CD4-positive, alpha-beta T cell treated with Interleukin-6 for 4 hours (primary cell): ENCODE results near the gene HDDC3.

ENCODE experiments used
- DNase-seq: peaks from one replicate; pipeline ENCODE4 v3.0.0-alpha.2; 2020; ENCODE audit warnings: mixed read lengths

Gene HDDC3, protein sequence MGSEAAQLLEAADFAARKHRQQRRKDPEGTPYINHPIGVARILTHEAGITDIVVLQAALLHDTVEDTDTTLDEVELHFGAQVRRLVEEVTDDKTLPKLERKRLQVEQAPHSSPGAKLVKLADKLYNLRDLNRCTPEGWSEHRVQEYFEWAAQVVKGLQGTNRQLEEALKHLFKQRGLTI

DNA sequence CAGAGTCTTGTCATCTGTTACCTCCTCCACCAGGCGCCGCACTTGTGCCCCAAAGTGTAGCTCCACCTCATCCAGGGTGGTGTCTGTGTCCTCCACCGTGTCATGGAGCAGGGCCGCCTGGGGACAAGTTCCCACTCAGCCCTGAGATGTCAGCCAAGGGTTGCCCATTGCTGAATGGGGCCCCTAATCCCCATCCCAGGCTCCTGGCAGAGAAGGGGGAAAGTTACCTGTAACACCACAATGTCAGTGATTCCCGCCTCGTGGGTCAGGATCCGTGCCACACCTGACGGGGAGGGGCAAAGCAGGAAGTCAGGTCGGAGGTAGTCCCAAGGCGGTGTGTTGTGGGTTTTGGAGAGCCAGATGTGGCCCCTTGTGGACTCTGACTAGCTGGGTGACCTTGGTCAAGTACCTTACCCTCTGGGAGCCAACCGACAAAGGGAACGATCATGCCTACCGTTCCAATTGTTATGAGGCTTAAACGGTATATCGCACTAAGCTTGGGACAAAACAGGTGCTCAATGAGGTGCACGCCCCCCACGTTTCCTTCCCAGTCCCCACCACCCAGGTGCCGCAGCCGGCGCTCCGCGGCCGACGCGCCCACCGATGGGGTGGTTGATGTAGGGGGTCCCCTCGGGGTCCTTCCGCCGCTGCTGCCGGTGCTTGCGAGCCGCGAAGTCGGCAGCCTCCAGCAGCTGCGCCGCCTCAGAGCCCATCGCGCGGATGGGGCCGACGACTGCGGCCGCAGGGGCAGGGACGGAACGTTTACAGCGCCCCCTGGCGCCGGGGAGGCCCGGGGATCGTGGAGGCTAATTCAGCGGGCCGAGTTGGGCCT, at the start of gene HDDC3:
HDDC3 (minus strand) TSS at position 722 of the 832 bp plus-strand sequence; CDS start at position 713, 9 bp downstream.
- peak; percentile 92 for DNase-seq

DNA sequence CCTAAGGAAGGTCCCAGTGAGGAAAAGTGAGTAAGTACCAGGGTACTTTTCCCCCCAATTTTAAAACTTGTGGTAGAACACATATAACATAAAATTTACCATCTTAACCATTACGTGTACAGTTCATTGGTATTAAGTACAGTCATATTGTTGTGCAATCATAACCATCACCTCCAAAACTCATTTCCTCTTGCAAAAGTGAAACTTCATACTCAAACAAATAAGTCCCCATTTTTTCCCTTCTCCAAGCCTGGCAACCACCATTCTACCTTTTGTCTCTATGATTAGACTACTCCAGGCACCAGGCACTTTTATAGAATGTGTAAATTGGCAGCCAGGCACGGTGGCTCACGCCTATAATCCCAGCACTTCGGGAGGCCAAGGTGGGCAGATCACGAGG, 49.8 kb upstream of the HDDC3 start:
- DNase-seq: no peak

DNA sequence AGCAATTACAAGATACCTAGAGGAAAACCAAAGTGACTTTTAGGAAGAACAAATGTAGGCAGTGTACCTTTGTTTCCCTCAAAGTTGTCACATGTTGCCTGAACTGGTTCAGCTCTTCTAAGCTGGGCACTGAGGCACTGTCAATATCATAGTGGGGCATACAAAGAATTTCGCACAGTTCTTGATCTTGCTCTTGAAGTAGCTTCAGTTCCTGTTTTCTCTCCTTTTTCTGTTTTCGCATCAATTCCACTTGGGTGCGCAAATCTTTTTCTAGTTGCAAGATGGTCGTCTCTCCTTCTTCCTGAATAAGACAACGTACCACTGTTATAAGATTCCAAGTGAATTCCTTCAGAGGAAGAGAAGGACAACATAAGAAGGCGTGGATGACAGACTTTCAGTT, 49.3 kb upstream of the HDDC3 start:
- DNase-seq: no peak

DNA sequence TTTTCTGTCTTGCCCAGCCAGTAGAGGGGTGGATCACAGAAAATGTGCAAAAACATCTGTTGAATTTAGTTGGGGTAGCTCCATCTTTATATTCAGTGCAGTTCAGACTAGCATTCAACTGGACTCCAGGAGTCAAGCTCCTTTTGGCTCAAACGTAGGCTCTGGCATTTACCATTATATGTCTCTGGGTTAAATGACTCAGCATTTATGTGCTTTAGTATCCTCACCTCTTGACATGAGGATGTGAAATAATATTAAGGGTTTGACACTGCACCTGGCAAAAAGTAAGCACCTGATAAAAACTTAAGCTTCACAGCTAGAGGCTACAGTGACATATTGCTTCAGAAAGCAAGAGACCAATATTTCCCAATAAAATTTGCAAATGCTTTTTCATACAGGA, 47.2 kb upstream of the HDDC3 start:
- no peak for DNase-seq

DNA sequence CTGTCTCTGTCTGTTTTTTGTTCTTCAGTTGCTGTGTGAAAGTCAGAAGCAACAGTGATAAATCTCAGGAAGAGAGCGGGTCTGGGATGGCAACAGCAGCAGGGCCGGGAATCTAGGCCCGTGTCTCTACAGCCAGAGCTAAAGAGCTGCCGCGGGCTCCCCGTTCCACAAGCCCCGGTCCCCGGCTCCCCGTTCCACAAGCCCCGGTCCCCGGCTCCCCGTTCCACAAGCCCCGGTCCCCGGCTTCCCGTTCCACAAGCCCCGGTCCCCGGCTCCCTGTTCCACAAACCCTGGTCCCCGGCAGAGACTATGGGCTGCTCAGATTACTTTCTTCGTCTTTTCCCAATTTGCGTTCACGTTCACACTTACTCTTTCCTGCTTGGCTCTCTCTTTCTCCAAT, 41.9 kb upstream of the HDDC3 start:
- no peak for DNase-seq

DNA sequence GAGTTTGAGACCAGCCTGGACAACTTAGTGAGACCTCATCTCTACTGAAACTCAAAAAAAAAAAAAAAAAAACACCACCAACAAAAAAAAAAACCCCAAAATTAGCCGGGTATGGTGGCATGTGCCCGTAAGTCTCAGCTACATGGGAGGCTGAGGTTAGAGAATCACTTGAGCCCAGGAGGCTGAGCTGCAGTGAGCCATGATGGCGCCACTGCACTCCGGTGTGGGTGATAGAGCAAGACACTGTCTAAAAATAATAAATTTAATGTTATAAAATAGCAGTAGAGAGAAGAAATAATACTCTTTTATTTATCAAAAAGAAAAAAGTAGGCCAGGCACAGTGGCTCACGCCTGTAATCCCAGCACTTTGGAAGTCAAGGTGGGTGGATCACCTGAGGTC, 39.8 kb upstream of the HDDC3 start:
- DNase-seq: no peak

DNA sequence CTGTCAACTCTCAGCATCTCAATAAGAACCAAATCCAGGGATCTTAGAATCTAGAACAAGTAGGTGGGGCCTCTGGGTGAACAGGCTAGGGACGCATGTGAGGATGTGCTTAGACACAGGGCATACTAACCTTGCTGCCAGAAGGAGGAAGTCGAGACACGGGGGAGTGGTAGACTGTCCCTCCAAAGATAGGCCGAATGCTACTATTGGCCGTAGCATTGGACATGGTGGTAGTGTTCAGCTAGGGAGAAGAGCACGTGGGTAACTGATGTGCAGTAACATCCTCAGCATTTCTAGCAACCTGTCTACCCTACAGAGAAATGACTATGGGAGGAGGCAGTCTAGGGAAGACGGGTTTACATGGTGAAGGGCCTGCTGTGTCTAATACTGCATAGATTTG, 37.9 kb upstream of the HDDC3 start:
- no peak for DNase-seq

DNA sequence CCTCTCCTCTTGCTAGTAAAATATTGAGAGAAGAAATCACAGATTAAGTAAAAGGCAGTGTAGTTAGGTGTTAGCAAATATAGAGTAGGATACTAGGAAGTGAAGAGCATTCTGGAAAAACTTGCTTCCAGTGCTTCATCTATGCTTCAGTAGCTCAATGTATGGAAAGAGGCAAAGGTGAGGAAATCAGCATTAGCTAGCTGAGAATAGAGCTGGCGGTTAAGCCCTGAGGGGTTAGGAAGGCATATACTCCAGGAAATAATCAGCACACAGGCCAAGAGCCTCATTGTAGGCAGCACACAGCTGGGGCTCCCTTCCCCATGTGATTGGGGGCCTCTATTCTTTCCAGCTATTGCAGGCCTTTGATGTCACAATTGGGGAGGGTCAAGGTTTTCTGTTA, 36.1 kb upstream of the HDDC3 start:
- no peak for DNase-seq

DNA sequence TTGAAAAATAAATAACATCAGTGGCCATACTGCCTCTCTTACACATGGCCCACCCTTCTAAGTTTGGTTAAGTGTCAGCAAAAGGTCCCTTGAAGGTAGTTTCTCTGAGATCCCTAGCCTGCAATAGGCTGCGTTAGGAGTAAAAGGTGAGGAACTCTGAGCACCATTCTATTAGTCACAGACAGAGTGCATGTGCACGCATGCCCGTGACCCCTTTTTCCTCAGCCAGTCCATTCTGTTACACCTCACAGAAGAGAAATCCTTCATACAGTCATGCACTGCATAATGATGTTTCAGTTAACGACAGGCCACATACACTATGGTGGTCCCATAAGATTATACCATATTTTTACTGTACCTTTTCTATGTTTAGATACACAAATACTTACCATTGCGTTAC, 34.9 kb upstream of the HDDC3 start:
- no peak for DNase-seq

DNA sequence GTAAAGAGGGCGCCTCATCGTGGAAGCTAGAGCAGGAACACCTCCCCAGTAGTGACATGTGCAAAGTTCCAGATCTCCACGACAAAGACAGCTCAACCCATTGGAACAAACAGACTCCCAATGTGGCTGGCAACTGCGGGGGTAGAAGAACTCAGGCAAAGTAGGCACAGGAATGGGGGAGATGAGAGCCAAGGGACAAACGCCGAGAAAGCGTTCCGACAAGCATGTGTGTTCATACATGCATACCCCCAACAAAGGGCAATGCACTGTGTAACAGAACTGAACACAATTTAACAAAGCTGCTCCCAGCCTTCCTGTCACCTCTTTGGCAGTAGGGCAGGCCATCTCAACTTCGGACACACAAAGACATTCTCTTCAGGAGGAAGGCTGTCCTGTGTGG, 33.9 kb upstream of the HDDC3 start:
- DNase-seq: no peak

DNA sequence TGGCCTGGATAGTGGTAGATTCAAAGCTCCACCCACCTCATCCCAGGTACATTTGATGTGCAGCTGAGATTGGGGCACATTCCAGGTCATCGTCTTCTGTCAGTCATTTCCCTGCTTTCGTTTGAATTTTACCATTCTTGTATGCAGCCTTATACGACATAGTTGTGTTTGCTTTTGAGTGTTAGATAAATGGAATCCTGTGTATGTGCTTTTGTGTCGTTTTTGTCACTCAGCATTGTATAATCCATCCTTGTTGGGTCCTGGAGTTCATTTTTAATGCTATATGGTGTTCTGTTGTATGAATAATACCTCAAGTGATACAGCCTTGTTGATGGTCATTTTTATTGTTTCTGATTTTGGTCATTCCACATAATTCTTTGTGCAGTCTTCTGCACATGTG, 29.7 kb upstream of the HDDC3 start:
- DNase-seq: no peak

DNA sequence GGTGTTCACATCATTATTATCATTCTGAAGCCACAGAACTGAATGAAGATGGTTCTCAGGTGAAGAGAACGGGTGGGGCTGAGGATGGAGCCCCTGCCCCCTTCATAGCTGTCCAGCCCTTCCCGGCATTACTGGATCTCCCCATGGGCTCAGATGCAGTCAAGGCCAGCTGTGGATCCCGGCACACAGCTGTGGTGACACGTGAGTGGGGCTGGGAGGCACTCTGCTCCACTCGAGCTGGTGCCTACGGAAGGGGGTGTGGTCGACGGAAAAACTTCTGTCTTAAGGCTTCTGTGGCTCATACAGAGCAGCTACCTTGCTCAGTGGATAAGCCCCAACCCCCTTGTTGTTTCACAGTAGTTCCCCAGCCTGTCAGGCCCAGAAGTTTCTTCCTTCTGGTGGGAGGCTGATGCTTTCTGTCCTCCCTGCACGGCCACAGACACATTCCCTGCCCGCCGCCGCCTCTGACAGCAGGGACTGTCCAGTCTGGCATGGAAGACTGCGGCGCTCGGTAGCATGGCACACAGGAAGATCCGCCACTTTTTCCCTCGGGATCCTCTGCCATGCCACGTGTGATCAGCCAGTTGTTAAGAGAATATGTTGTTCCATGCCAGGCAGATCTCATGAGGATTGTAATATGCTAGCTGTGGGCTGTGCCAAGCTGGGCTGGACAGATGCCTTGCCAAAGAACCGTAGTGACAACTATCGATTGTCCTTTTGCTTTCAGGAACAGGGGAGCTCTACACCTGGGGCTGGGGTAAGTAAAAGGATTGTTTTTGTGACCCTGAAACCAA, 28.1 kb upstream of the HDDC3 start:
- no peak for DNase-seq

DNA sequence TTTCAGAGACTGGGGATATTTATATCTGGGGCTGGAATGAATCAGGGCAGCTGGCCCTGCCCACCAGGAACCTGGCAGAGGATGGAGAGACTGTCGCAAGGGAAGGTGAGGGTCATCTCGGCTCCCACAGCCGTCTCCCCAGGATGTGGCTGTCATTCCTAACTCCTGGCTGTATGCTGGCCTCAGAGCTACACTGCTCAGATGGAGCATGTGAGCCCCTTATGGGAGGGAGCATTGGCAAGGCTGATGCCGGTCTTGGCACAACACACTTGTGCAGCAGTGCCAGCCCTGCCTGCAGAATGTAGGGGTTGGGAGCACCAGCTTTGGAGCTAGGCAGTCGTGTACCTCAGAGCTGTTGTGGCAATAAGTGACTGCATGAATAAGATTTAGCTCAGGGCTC, 27.5 kb upstream of the HDDC3 start:
- DNase-seq: no peak

DNA sequence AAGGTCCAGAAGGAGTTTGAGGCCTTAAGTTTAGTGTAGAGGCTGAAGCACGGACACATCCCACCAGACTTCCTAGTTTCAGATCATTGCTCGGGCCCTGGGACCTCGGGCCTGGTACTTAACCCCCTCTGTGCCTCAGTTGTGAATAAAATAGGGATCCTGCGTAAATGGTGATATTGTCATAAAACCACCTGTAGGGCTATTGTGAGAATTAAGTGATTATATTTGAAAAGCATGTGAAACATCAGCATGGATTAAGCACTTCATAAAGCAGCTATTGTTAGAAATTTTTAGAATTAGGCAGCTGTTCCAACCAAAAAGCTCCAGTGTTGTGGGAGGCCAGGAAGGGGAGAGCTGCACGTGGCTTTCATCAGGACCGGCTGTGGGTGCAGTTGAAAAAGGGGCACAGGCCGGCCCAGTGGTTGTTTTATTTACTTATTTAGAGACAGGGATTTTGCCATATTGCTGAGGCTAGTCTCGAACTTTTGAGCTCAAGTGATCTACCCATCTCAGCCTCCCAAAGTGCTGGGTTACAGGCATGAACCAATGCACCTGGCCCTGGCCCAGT, 26.8 kb upstream of the HDDC3 start:
- no peak for DNase-seq

DNA sequence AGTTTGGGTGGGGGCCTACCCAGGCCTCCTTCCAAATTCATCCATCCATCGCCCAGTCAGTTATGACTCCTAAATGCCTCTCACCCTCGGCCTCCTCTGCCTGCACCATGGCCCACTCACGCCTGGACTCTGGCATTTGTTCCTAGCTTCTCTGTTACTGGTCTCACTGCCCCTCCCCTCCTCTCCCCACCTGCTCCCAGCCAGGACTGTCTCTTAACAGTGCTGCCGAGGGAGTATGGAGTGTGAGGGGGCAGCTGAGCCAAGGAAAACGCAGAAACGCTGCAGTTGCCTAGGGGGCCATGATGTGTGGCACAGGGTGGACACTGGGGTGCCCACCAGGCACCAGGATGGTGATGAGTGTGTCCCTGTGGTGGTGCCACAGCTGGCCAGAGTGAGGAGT, 25.4 kb upstream of the HDDC3 start:
- DNase-seq: no peak

DNA sequence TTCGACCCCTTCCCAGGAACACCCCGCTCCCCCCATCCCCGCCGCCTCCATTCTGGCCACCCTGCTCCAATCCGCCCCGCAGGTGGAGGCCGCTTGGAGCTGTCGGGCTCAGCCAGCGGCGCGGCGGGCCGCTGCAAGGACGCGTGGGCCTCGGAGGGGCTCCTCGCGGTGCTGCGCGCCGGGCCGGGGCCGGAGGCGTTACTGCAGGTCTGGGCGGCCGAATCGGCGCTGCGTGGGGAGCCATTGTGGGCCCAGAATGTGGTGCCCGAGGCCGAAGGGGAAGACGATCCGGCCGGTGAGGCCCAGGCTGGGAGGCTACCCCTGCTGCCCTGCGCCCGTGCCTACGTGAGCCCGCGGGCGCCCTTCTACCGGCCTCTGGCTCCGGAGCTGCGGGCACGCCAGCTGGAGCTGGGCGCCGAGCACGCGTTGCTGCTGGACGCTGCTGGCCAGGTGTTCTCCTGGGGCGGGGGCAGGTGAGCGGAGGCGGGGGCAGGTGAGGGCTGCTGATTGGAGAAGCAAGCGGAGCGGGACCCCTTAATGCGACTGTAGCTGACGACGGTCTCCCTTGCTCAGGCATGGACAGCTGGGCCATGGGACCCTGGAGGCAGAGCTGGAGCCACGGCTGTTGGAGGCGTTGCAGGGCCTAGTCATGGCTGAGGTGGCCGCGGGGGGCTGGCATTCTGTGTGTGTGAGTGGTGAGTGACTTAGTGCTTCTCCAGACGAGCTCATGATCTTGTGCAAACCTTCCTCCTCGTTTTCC, 24.9 kb upstream of the HDDC3 start:
- DNase-seq: no peak

DNA sequence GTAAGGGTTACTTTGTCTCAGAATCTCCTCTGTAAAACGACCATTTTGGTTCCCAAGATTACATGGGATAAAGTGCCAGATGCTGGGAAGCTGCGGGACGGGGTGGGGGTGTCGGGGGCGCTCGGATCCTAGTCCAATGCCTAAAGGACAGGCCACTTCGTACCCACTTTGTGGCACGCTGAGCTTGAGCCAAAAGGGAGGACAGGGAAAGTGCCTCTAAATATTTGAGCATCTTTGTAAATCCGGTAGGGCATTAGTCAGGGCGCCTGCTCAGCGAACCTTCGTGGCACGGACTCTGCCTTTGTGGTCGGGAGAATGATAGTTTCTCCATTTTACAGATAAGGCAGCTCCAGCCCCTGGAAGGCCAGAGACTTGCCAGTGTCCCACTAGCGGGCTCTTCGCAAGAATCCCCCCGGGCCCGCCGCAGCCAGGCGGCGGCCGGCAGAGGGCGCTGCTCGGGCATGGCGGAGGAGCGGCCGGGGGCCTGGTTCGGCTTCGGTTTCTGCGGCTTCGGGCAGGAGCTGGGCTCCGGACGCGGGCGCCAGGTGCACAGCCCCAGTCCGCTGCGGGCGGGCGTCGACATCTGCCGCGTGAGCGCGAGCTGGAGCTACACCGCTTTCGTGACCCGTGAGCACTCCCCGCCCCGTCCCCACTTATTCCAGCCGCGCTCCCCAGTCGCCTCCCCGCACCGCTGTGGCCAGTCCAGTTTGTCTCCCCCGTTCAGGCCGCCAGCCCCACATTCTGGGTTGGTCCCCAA, 24.1 kb upstream of the HDDC3 start:
- DNase-seq: peak; percentile 71

DNA sequence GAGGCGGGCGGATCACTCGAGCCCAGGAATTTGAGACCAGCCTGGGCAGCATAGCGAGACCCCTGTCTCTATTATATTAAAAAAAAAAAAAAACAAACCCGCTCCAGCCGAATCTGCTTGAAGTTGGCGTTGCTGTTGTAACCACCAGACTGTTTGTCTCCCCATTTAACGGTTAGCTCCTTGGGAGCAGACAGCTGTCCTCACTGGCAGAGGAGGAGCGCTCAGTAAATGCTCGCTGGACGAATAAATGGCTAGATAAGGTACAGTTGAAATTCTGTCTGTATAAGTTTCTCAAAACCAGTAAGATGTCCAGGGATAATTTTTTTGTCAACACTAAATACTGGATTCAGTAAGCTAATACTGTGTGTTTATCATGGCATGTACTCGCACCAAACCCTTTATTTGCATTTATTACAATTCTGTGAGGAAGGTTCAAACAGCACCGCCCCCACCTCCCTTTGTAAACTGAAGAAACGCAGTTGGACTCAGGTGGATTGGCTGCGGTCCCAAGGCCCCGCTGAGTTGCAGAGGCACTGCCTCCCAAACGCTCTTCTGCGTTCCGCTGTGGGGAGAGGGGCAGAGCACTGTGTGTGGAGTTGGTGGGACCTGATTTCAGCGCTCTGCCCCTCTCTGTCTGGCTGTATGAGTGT, 23.4 kb upstream of the HDDC3 start:
- DNase-seq: no peak

DNA sequence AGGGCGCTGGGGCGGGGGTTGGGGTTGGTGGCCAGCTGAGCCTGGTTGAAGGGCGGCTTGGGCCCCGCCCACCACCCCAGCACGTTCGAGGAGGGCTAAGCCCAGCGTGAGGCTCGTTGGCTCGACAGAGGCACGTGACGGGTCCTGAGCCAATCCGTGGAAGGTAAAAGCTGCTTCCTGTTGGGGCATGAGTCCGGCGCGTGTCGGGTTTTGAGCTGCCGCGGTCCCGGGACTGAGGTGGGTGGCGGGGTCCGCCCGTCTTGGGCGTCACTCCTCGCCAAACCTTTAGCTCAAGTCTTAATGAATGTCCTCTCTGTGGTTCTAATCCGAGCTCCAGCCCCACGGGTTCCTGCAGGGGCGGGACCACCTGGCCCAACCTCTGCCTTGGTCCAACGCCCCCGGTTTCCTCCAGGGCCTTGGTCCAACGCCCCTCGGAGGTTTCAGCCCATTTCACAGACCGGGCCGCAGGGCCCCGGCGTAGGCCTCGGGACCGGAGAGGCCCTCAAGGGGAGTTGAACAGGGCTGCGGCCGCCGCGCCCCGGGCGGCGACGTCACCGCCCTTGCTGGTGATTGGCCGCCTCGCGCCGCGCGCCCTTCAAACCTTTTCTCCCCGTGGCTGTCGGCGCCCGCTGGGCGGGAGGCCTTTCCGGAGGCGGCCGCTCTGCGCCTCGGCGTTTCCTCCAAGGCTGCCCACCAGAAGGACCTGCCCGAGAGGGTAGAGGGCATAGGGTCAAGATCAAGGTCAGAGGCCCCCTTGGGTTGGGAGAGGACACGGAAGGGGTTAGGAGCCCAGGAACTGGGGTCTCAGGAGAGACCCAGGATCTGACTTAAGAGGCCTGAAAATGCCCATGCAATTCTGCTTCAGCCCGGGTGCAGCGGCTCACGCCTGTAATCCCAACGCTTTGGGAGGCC, 22.6 kb upstream of the HDDC3 start, which contains the start of gene RCCD1:
RCCD1 (plus strand) TSS at position 173 of the 912 bp plus-strand sequence. CDS start 1,851 bp downstream, outside the sequence.
- DNase-seq: peak; percentile 89
